ENCODE data around the gene WDR1.

WDR1 gene

DNA sequence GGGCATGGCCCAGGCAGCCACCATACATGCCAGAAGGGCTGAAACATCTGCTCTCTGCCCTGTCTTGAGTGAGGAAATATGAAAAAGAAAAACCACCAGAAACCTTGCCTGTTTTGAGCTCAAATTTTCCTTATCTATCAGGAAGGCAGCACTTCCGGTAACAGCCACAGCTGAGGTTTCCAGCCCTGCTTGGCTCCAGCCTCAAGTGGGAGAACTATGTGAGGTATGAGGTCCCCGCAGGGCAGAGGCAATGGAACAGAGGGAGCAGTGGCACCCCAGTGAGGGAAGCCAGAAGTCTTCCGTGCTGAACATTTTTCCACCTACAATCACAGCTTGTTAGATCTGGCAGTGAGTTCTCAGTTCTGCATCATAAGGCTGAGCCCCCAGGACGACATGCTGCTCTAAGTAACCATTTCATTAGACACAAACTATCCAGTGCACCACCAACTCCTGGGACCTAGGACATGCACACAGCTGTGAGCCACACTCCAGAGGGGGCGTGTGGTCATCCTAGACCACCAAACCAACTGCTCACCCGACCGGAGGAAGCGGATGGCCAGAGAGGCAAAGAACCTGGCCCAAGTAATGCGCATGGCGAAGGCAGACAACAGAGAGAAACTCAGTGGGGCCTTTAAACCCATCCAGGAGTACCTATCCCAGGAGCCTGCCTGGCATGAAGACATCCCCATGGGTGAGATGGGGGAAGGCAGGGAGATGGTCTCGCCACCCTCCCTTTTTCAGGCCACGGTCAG lies 22.6 kb downstream of the WDR1 start:
- Histone ChIP-seq H3K27ac (peak overlapping the region; percentile 1), H3K9me3 (no peaks in the 10 kb centered on the region), H3K36me3 (peaks cover 100% of the 10 kb centered on the region), H3K4me1 (ENCODE audit: control insufficient read depth in 1 of 2, insufficient read depth in 1 of 2, low read depth in 1 of 2, low read length in 1 of 2) (peaks cover 6% of the 10 kb centered on the region in 2 experiments), H3K4me3 (ENCODE audit: low read depth in 1 of 2, low read length in 1 of 2) (no peak overlapping the region), H3K27me3 (no peaks in the 10 kb centered on the region)
- TF ChIP-seq, protein P1, sequence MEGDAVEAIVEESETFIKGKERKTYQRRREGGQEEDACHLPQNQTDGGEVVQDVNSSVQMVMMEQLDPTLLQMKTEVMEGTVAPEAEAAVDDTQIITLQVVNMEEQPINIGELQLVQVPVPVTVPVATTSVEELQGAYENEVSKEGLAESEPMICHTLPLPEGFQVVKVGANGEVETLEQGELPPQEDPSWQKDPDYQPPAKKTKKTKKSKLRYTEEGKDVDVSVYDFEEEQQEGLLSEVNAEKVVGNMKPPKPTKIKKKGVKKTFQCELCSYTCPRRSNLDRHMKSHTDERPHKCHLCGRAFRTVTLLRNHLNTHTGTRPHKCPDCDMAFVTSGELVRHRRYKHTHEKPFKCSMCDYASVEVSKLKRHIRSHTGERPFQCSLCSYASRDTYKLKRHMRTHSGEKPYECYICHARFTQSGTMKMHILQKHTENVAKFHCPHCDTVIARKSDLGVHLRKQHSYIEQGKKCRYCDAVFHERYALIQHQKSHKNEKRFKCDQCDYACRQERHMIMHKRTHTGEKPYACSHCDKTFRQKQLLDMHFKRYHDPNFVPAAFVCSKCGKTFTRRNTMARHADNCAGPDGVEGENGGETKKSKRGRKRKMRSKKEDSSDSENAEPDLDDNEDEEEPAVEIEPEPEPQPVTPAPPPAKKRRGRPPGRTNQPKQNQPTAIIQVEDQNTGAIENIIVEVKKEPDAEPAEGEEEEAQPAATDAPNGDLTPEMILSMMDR (IDR thresholded peaks at IDR 0.05): no peak

DNA sequence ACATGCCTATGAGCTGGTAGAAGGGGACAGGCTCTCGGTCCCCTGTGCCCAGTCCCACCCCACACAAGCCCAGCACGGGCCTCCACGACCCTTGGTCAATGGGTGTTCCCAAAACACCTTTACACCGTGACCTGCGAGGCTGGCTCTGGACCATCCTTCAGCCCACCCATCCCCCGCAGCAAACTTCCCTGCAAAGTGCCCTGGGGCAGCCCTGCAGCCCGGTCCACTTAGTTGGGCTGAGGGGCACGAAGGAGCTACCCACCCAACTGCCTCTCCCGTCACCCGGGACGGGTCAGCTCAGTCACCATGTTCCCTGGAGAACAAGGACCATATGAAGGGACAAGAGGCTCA lies 23.4 kb downstream of the WDR1 start:
- peaks cover 100% of the 10 kb centered on the region for H3K36me3 ChIP-seq
- H3K9me3 ChIP-seq: no peaks in the 10 kb centered on the region
- no peak overlapping the region for H3K4me3 ChIP-seq (ENCODE audit: low read depth in 1 of 2, low read length in 1 of 2)
- TF ChIP-seq, protein P1 (IDR thresholded peaks at IDR 0.05): no peak
- no peaks in the 10 kb centered on the region for H3K27me3 ChIP-seq
- peak overlapping the region; percentile 12 for H3K27ac ChIP-seq
- H3K4me1 ChIP-seq (ENCODE audit: control insufficient read depth in 1 of 2, insufficient read depth in 1 of 2, low read depth in 1 of 2, low read length in 1 of 2): peaks cover 6% of the 10 kb centered on the region in 2 experiments

DNA sequence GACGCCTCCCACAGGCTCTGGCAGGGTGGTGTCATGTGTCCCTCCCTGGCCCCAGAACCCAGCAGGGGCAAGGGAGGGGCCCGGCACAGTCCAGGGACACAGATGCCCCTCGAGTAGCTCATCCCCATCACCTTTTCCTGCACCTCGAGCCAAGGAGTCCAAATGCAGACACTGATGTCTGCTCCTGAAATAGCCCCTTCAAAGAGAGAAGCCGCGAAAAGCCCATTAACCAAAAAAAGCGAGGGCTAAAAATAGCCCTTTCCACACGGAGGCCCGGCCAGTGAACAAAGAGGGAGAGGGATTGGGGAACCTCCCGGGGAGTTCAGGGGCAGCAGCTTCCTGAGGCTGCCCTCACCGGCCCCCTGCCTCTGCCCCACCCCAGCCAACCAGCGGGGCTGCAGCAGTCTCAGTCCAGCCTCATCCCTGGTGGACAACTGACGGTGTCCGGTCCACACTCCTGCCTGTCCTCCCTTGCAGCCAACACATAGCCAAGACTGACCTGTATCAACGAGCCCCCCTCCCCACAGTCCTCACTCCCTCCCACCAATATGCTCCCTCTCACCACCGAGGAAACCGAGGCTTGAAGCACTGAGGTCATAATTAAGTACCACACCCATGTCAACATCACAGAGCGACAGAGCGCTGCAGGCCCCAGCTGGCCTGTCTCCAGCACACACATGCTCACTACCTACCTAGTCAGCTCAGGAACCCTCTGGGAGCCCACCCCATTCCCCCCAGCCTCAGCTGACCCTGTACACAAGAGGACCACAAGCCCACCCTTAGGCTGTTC lies 23.9 kb downstream of the WDR1 start:
- Histone ChIP-seq H3K4me1 (ENCODE audit: control insufficient read depth in 1 of 2, insufficient read depth in 1 of 2, low read depth in 1 of 2, low read length in 1 of 2) (peaks cover 6% of the 10 kb centered on the region in 2 experiments), H3K36me3 (peaks cover 100% of the 10 kb centered on the region), H3K27ac (peak overlapping the region; percentile 12), H3K27me3 (no peaks in the 10 kb centered on the region), H3K9me3 (no peaks in the 10 kb centered on the region), H3K4me3 (ENCODE audit: low read depth in 1 of 2, low read length in 1 of 2) (no peak overlapping the region)
- TF ChIP-seq, protein P1 (IDR thresholded peaks at IDR 0.05): no peak

DNA sequence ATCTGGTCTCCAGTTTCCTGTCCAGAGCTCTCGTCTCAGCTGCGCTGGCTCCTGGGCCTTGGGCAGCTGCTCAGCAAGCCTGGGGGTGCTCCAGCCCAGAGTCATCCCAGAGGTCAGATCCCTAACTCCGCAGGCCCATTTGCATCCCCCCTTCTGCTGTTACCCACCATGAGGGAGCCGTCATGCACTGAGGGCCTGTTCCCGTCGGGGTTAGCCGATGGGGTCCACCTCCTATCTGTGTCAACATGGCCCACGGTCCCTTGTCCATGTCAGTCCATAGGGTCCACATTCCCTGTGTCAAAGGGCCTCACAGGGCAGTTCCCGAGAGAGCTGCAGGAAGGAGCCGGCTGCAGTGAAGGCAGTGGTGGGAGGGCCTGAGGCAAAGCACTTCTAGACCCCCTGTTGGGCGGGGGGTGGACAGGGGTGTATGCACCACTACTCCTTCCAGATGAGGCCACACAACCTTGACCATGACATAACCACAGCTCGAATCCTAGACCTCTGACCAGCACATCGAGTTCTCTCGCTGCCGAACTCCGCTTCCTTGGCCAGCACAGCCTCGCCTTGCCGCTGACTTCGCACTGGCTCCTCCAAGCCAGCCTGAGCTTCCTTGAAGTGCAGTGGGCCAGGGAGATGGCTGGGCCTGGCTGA lies 24.9 kb downstream of the WDR1 start:
- H3K27ac ChIP-seq: no peak overlapping the region
- H3K27me3 ChIP-seq: no peaks in the 10 kb centered on the region
- H3K9me3 ChIP-seq: no peaks in the 10 kb centered on the region
- no peak overlapping the region for H3K4me3 ChIP-seq (ENCODE audit: low read depth in 1 of 2, low read length in 1 of 2)
- peaks cover 6% of the 10 kb centered on the region in 2 experiments for H3K4me1 ChIP-seq (ENCODE audit: control insufficient read depth in 1 of 2, insufficient read depth in 1 of 2, low read depth in 1 of 2, low read length in 1 of 2)
- H3K36me3 ChIP-seq: peaks cover 100% of the 10 kb centered on the region
- TF ChIP-seq, protein P1 (IDR thresholded peaks at IDR 0.05): no peak

DNA sequence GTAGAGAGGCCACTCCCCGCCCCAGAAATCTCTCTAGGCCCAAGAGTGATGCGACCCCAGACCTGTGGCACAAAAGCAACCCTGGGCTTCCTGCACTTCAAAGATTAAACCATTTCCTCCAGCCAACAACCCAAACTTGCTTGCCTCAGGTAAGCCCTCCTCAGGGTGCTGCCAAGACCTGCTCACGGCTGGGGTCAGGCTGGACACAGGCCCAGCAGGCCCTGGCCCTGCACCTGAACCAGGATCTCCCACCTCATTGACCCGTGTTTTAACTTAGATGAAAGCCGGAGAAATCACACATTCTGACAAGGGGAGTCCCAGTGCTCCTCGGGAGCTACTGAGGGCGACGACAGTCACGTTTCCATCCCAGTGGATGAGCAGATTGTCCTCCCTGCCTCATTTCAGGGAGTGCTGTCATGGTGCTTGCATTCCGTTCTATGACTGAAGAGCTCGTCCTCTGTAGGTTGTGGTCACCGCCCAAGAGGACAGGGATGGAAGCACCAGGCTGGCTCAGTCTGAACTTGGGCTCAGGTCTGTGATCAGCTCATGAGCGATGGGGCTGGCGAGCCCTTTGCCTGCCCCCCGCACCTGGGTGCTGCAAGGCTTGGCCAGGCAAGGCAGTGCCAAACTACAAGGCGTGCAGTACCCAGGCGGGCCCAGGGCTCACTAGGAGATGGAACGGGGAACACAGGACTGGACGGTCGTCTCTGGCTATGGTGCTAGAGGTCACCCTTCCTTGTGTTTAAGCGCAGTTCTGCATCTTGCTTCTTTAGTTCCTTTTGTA lies 25.9 kb downstream of the WDR1 start:
- H3K27me3 ChIP-seq: no peaks in the 10 kb centered on the region
- H3K4me3 ChIP-seq (ENCODE audit: low read depth in 1 of 2, low read length in 1 of 2): no peak overlapping the region
- H3K27ac ChIP-seq: peak overlapping the region; percentile 6
- peaks cover 6% of the 10 kb centered on the region in 2 experiments for H3K4me1 ChIP-seq (ENCODE audit: control insufficient read depth in 1 of 2, insufficient read depth in 1 of 2, low read depth in 1 of 2, low read length in 1 of 2)
- TF ChIP-seq, protein P1 (IDR thresholded peaks at IDR 0.05): no peak
- H3K36me3 ChIP-seq: peaks cover 100% of the 10 kb centered on the region
- H3K9me3 ChIP-seq: no peaks in the 10 kb centered on the region
